ENCODE results near the gene MCRIP1. TPM values are rescaled to one million over a fixed set of nuclear protein-coding genes. Genes with fewer than 3 reads are reported as not detected.

MCRIP1 gene
- total RNA-seq, 1 experiment from 2014 or later, result 59.7 TPM

GRCh38 chr17:81807210-81807719, 25.8 kb downstream of the MCRIP1 start:
- H3K27ac Mint-ChIP-seq (ENCODE audit: unreplicated experiment), result no peak overlapping the region
- no peaks in the 10 kb centered on the region for H3K36me3 ChIP-seq (ENCODE audit: control insufficient read depth, insufficient read depth, low read length)
- no peak for DNase-seq
- intact Hi-C loops (cut with micrococcal nuclease; ENCODE audit: unreplicated experiment), result no loop called here
- H3K4me3 Mint-ChIP-seq (ENCODE audit: unreplicated experiment), result no peak overlapping the region
- peaks cover 8% of the 10 kb centered on the region for H3K36me3 Mint-ChIP-seq (ENCODE audit: insufficient read depth, unreplicated experiment)
- CTCF ChIA-PET, result interaction anchor here (0.6 to 1.6 kb wide), 8 partner anchors 19 to 121 kb away, joined by 3 to 7 read pairs (median 4); partner anchors contain the start of genes MAFG and MCRIP1
- POLR2A ChIA-PET, result interaction anchor here (0.5 to 0.6 kb wide), 2 partner anchors 82 to 1926 kb away, joined by 7 to 10 read pairs; no protein-coding TSS in a partner anchor
- peaks cover 6% of the 10 kb centered on the region for H3K9me3 Mint-ChIP-seq (ENCODE audit: unreplicated experiment)
- no TSS peak for BruUV-seq (replicated peaks)
- no peaks in the 10 kb centered on the region for H3K9me3 ChIP-seq
- peaks cover 14% of the 10 kb centered on the region for H3K4me1 ChIP-seq
- no peak overlapping the region for H3K4me3 ChIP-seq (ENCODE audit: low read depth, low read length)
- peaks cover 22% of the 10 kb centered on the region for H3K27me3 Mint-ChIP-seq (ENCODE audit: insufficient read depth, unreplicated experiment)
- TF ChIP-seq CTCF (IDR thresholded peaks at IDR 0.05; ENCODE audit: insufficient read depth in 1 of 2, low read depth in 1 of 2, low read length in 1 of 2, severe bottlenecking in 1 of 2, unreplicated experiment in 1 of 2), result no peak
- H3K27me3 ChIP-seq (replicated peaks; ENCODE audit: control insufficient read depth, insufficient read depth, low read length), result no peaks in the 10 kb centered on the region
- H3K4me1 Mint-ChIP-seq (ENCODE audit: low read depth, unreplicated experiment), result peaks cover 7% of the 10 kb centered on the region

DNA sequence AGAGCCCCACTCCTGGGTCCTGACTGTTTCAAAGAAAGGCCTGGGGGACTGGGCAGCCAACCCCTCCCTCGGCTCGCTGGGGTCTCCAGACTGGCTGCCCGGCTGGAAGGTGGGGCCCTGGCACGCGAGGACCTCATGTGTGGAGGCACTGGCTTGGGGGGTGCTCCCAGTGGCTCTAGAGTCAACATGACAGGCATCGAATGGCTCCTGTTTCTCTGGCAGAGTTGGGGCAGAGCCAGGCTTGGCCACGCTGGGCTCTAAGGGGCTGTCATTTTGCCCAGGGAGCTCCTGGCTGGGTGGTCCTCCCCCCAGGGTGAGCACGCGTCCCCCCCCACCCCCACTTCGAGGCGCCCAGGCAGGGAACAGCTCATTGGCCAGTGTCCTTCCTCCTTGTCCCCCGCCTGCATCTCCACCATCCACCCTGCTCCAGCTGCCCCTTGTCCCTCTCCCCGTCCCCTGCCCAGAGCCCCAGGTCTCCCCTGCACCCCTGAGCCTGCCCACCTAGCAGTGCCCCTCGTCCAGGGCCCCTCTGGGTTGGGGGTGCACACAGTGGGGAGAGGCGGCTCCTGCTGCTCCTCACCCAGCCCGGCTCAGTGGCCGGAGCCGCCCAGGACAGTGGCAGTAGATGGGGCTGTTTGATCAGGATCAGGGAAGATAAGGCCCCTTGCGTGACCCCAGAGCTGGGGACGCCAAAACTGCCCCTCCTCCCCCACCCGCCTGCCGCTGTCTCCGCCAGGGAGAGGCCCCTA, 26.5 kb downstream of the MCRIP1 start:
- Histone ChIP-seq H3K27me3 (replicated peaks; ENCODE audit: control insufficient read depth, insufficient read depth, low read length) (no peaks in the 10 kb centered on the region), H3K4me3 (ENCODE audit: low read depth, low read length) (no peak overlapping the region), H3K9me3 (no peaks in the 10 kb centered on the region), H3K4me1 (peaks cover 14% of the 10 kb centered on the region), H3K36me3 (ENCODE audit: control insufficient read depth, insufficient read depth, low read length) (no peaks in the 10 kb centered on the region)
- Mint-ChIP-seq H3K27ac (ENCODE audit: unreplicated experiment) (no peak overlapping the region), H3K4me1 (ENCODE audit: low read depth, unreplicated experiment) (peaks cover 7% of the 10 kb centered on the region), H3K4me3 (ENCODE audit: unreplicated experiment) (no peak overlapping the region), H3K27me3 (ENCODE audit: insufficient read depth, unreplicated experiment) (peaks cover 22% of the 10 kb centered on the region), H3K36me3 (ENCODE audit: insufficient read depth, unreplicated experiment) (peaks cover 8% of the 10 kb centered on the region), H3K9me3 (ENCODE audit: unreplicated experiment) (peaks cover 6% of the 10 kb centered on the region)
- peak in 1 of 2 experiments; percentile 15 for TF ChIP-seq CTCF (IDR thresholded peaks at IDR 0.05; ENCODE audit: insufficient read depth in 1 of 2, low read depth in 1 of 2, low read length in 1 of 2, severe bottlenecking in 1 of 2, unreplicated experiment in 1 of 2)
- intact Hi-C loops (cut with micrococcal nuclease; ENCODE audit: unreplicated experiment), result no loop called here
- CTCF ChIA-PET, result interaction anchor here (0.6 to 1.6 kb wide), 8 partner anchors 19 to 121 kb away, joined by 3 to 7 read pairs (median 4); partner anchors contain the start of genes MAFG and MCRIP1
- peak; percentile 65 to 68 for DNase-seq
- no TSS peak for BruUV-seq (replicated peaks)
- POLR2A ChIA-PET, result interaction anchor here (0.5 kb wide), 1 partner anchor 213 kb away, joined by 10 read pairs; no protein-coding TSS in a partner anchor

- Histone ChIP-seq H3K4me3 (ENCODE audit: low read depth, low read length) (no peak overlapping the region), H3K36me3 (ENCODE audit: control insufficient read depth, insufficient read depth, low read length) (no peaks in the 10 kb centered on the region), H3K27me3 (replicated peaks; ENCODE audit: control insufficient read depth, insufficient read depth, low read length) (no peaks in the 10 kb centered on the region), H3K9me3 (no peaks in the 10 kb centered on the region), H3K4me1 (peaks cover 14% of the 10 kb centered on the region)
- H3K4me3 Mint-ChIP-seq (ENCODE audit: unreplicated experiment), result no peak overlapping the region
- ChIA-PET CTCF (interaction anchor here (0.6 to 1.6 kb wide), 4 partner anchors 11 to 71 kb away, joined by 3 to 7 read pairs (median 4); no protein-coding TSS in a partner anchor), POLR2A (interaction anchor here (0.5 kb wide), 1 partner anchor 214 kb away, joined by 10 read pairs; no protein-coding TSS in a partner anchor)
- no peak overlapping the region for H3K27ac Mint-ChIP-seq (ENCODE audit: unreplicated experiment)
- peaks cover 7% of the 10 kb centered on the region for H3K4me1 Mint-ChIP-seq (ENCODE audit: low read depth, unreplicated experiment)
- no peak for DNase-seq
- intact Hi-C loops (cut with micrococcal nuclease; ENCODE audit: unreplicated experiment), result no loop called here
- BruUV-seq (replicated peaks), result no TSS peak
- H3K27me3 Mint-ChIP-seq (ENCODE audit: insufficient read depth, unreplicated experiment), result peaks cover 22% of the 10 kb centered on the region
- H3K36me3 Mint-ChIP-seq (ENCODE audit: insufficient read depth, unreplicated experiment), result peaks cover 8% of the 10 kb centered on the region
- TF ChIP-seq CTCF (IDR thresholded peaks at IDR 0.05; ENCODE audit: insufficient read depth in 1 of 2, low read depth in 1 of 2, low read length in 1 of 2, severe bottlenecking in 1 of 2, unreplicated experiment in 1 of 2), result no peak
- H3K9me3 Mint-ChIP-seq (ENCODE audit: unreplicated experiment), result peaks cover 6% of the 10 kb centered on the region
Observed at GRCh38 chr17:81805707-81806460, 27.2 kb downstream of the MCRIP1 start.

Measured in Caco-2 (cell line).